DMS79 (cell line): ENCODE data around the gene BAD.

ENCODE experiments used
- DNase-seq: peaks from one replicate; lab custom pipeline; 2025; lab: John Stamatoyannopoulos, UW

The BAD gene

GRCh38 chr11:64229090-64229743 lies 55.2 kb downstream of the BAD start:
- DNase-seq = no peak

DNA sequence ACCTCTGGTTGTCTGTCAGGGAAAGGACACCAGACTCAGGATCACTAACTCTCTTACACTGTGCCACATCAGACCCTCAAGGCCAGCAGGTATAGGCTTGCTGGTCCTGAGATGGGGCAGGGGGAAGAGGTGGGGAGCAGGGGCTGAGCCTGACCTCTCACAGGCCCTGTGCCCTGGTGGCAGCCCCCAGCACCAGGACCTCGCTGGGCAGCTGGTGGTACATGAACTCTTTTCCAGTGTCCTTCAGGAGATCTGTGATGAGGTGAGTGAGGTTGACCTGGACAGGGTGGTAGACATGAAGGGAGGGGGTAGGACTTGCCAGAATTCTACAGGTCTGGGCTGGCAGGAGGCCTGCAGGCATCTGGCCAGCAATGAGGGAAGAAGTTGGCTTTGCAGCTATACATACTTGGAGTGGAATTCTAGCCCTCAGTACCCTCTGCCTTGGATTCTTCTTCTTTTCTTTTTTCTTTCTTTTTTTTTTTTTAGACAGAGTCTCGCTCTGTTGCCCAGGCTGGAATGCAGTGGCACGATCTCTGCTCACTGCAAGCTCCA lies 57.0 kb downstream of the BAD start:
- DNase-seq = no peak

GRCh38 chr11:64226507-64227051 lies 57.9 kb downstream of the BAD start:
- peak; percentile 72 for DNase-seq

DNA sequence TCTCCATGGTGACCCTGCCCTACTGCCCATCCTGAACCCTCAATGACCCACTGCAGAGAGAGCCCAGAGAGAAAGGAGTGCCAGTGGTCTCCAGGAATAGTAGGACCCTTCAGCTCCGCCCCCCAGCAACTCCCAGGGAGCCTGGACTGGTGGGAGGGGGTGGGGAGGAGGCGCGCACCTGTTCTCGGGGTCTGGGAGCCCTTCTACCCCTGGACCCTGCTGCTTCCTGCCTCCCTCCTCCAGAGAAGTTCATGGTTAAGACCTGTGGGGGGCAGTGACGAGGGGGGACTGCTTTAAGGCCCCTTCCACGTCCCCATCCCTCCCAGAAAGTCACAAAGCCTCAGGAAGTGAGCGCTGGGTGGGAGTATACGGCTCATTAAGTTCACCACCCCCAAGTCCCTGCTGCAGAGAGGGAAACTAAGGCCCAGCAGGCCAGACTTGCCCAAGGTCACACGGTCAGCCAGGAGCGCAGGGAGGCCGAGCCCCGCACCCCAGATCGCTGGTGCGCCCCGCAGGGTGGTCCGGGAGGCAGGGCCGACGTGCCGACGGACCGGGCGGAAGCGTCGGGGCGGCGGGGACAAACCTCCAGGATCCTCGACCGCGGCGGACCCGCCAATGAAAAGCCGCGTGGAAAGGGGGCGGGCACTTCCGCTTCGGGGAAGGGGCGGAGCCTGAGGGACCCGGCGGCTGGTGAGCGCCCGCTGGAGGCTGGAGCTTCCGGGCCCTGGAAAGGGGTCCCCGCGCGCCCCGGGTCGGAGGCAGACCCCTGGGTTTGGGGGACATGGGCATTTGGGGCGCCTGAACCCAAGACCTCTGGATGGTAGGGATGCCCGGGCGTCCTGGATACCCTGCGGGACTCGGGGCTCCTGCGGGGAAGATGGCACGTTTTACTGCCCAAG lies 58.6 kb downstream of the BAD start, which contains the start of the genes NUDT22 and TRPT1:
TSS of gene NUDT22 (plus strand) at position 667 of the 899 bp plus-strand sequence. CDS start 379 bp downstream, outside the sequence.
TSS of gene TRPT1 (minus strand) at position 579 of the 899 bp plus-strand sequence. CDS start at position 253, 326 bp downstream.
- DNase-seq = peak; percentile 64

- no peak for DNase-seq
Observed at GRCh38 chr11:64224891-64225607, 59.4 kb downstream of the BAD start.

- no peak for DNase-seq
Observed at GRCh38 chr11:64224151-64224890, 60.1 kb downstream of the BAD start.

DNA sequence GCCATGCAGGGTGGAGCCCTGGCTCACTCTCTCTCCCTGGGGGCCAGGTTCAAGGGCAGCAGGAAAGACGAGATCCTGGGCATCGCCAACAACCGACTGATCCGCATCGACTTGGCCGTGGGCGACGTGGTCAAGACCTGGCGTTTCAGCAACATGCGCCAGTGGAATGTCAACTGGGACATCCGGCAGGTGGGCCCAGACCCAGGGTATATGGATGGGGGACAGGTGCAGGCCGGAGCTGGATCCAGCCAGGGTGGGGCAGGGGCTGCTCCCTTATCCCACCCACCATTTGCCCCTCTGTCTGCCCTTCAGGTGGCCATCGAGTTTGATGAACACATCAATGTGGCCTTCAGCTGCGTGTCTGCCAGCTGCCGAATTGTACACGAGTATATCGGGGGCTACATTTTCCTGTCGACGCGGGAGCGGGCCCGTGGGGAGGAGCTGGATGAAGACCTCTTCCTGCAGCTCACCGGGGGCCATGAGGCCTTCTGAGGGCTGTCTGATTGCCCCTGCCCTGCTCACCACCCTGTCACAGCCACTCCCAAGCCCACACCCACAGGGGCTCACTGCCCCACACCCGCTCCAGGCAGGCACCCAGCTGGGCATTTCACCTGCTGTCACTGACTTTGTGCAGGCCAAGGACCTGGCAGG lies 61.3 kb downstream of the BAD start:
- DNase-seq = no peak

DNA sequence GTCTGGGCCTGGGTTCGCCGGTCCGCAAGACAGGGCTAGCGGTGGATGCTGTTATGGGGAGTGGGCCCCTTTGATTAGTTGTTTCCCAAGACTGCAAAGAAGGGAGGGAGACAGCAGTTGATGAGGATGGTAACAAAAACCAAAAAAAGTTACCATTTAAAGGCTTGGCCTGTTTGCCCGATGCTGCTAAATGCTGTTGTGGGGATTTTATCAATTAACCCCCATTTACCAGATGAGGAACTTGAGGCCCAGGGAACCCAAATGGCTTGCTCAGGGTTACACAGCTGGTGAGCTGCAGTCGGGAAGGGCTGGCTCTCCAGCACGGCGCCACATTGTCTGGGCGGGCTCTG lies 61.8 kb downstream of the BAD start:
- no peak for DNase-seq

DNA sequence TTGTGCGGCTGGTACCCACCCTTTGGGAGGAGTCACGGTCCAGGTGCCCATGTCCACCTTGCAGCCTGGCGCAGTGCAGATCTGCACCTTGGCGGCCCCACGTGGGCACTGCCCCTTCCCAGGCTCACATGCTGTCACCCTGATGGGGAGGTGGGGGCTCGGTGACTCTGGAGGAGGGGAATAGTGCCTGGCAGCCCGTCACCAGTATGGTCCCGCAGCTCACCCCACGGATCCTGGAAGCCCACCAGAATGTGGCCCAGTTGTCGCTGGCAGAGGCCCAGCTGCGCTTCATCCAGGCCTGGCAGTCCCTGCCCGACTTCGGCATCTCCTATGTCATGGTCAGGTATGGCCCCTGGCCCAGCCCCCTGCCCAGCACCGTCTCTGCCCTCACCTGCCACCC lies 63.7 kb downstream of the BAD start:
- DNase-seq = no peak

- no peak for DNase-seq
Observed at GRCh38 chr11:64220271-64220670, 64.2 kb downstream of the BAD start.
